Esophagus muscularis mucosa (tissue), 3 donors: ENCODE results near the gene ULBP2.

Source experiments
- CTCF ChIP-seq, 3 experiments: fragments of 200-600 bp in 2 of 3; fragments of 450-650 bp in 1 of 3; sonication (generic) in 2 of 3; IDR thresholded peaks; one replicate each; pipeline ENCODE4 v1.5.1; 2017 to 2019; ENCODE audit warnings: antibody characterized with exemption in 3 of 3, mild to moderate bottlenecking in 2 of 3, moderate library complexity in 1 of 3
- EP300 ChIP-seq: sonication (generic); formaldehyde crosslinking; IDR thresholded peaks from one replicate; pipeline ENCODE4 v1.6.1; 2017; ENCODE audit warnings: antibody characterized with exemption

- TF ChIP-seq CTCF (IDR thresholded peaks at IDR 0.05) = no peak
- TF ChIP-seq EP300 = no peak
These were observed 6.8 kb downstream of the ULBP2 start for GRCh38 chr6:149948616-149949015.
